Left ventricle myocardium inferior (tissue), 1 donor: ENCODE data around the gene PPP4C. TPM values are rescaled to one million over a fixed set of nuclear protein-coding genes. Genes with fewer than 3 reads are reported as not detected.

Experiments
- DNase-seq: peaks from one replicate; pipeline ENCODE4 v3.0.0-alpha.2; 2020
- H3K27ac ChIP-seq: fragments of 200-600 bp; replicated peaks from 2 replicates; pipeline ENCODE4 v1.8.0; 2021
- H3K27me3 ChIP-seq: fragments of 200-600 bp; 2 replicates; pipeline ENCODE4 v1.8.0; 2021; ENCODE audit warnings: low read depth
- H3K36me3 ChIP-seq: fragments of 200-600 bp; 2 replicates; pipeline ENCODE4 v1.8.0; 2021
- H3K4me1 ChIP-seq: fragments of 200-600 bp; 2 replicates; pipeline ENCODE4 v1.8.0; 2021
- H3K4me3 ChIP-seq: fragments of 200-600 bp; 2 replicates; pipeline ENCODE4 v1.8.0; 2021; ENCODE audit warnings: mild to moderate bottlenecking, moderate library complexity
- H3K9me3 ChIP-seq: fragments of 200-600 bp; replicated peaks from 2 replicates; pipeline ENCODE4 v1.8.0; 2021
- CTCF ChIP-seq: fragments of 200-600 bp; IDR thresholded peaks from 2 replicates; pipeline ENCODE4 v1.8.0; 2021; ENCODE audit warnings: antibody characterized with exemption, mild to moderate bottlenecking, borderline replicate concordance
- intact Hi-C: fragments of 100-400 bp; cut with micrococcal nuclease; formaldehyde crosslinking; loops from one replicate; pipeline ENCODE4 v1.11.0; 2022
- total RNA-seq: library from RNA; stranded (reverse); fragmentation: NEBNext Ultra II Directional; extraction: Animal tissue kit (Norgen Biotek cat#: 25700); gene quantifications from one replicate; pipeline ENCODE4 v1.2.1, GENCODE V29; 2021
- donor health status: DM: no; HTN: yes; CAD: no; lungs with severe emphysema.

PPP4C gene
- total RNA-seq, 1 donor from 2014 or later, result 32.2 TPM

- no peak for DNase-seq
- TF ChIP-seq CTCF, result no peak
- intact Hi-C loops, result no loop called here
- Histone ChIP-seq H3K27me3 (no peaks in the 10 kb centered on the region), H3K36me3 (peaks cover 69% of the 10 kb centered on the region), H3K4me1 (peaks cover 53% of the 10 kb centered on the region), H3K4me3 (no peak overlapping the region), H3K9me3 (no peaks in the 10 kb centered on the region), H3K27ac (peak overlapping the region; percentile 29)
Measured at GRCh38 chr16:30078744-30079143, 3.0 kb downstream of the PPP4C start.

GRCh38 chr16:30079480-30079879, 3.7 kb downstream of the PPP4C start:
- intact Hi-C loops, result no loop called here
- no peak for DNase-seq
- Histone ChIP-seq H3K27ac (peak overlapping the region; percentile 29), H3K27me3 (no peaks in the 10 kb centered on the region), H3K36me3 (peaks cover 71% of the 10 kb centered on the region), H3K4me3 (no peak overlapping the region), H3K4me1 (peaks cover 54% of the 10 kb centered on the region), H3K9me3 (no peaks in the 10 kb centered on the region)
- TF ChIP-seq CTCF, result no peak

- no peaks in the 10 kb centered on the region for H3K9me3 ChIP-seq
- H3K27me3 ChIP-seq, result no peaks in the 10 kb centered on the region
- H3K4me1 ChIP-seq, result peaks cover 43% of the 10 kb centered on the region
- H3K4me3 ChIP-seq, result no peak overlapping the region
- H3K36me3 ChIP-seq, result peaks cover 80% of the 10 kb centered on the region
- intact Hi-C loops, result no loop called here
- no peak for TF ChIP-seq CTCF
- H3K27ac ChIP-seq, result no peak overlapping the region
- no peak for DNase-seq
Measured at GRCh38 chr16:30082545-30083090, 6.8 kb downstream of the PPP4C start.

GRCh38 chr16:30083216-30084055, 7.6 kb downstream of the PPP4C start:
- Histone ChIP-seq H3K4me3 (no peak overlapping the region), H3K27ac (no peak overlapping the region), H3K9me3 (no peaks in the 10 kb centered on the region), H3K4me1 (peaks cover 35% of the 10 kb centered on the region), H3K27me3 (no peaks in the 10 kb centered on the region), H3K36me3 (peaks cover 74% of the 10 kb centered on the region)
- intact Hi-C loops, result no loop called here
- TF ChIP-seq CTCF, result no peak
- no peak for DNase-seq

GRCh38 chr16:30084096-30084815, 8.5 kb downstream of the PPP4C start:
- no peak for TF ChIP-seq CTCF
- Histone ChIP-seq H3K9me3 (no peaks in the 10 kb centered on the region), H3K4me1 (peaks cover 27% of the 10 kb centered on the region), H3K4me3 (no peak overlapping the region), H3K27ac (peak overlapping the region; percentile 62), H3K36me3 (peaks cover 66% of the 10 kb centered on the region), H3K27me3 (no peaks in the 10 kb centered on the region)
- no peak for DNase-seq
- intact Hi-C loops, result no loop called here
